H1 (cell line): Measurements from ENCODE around the gene DSE. TPM values are rescaled to one million over a fixed set of nuclear protein-coding genes. Genes with fewer than 3 reads are reported as not detected.

Experiments
- ATF2 ChIP-seq: IDR thresholded peaks from 2 replicates; pipeline ENCODE4 v1.6.1; 2012; ENCODE audit warnings: low read length, inconsistent platforms
- CBX8 ChIP-seq: fragments of 300-800, 300-1000 bp; sonication (generic); IDR thresholded peaks from 2 replicates; pipeline ENCODE4 v1.7.1; 2016; ENCODE audit warnings: low read depth, low read length, borderline replicate concordance
- CHD7 ChIP-seq: fragments of 300-600 bp; sonication (generic); IDR thresholded peaks from 2 replicates; pipeline ENCODE4 v1.7.1; 2012; ENCODE audit warnings: low read length, moderate library complexity, mild to moderate bottlenecking, inconsistent platforms; ENCODE audit not compliant: insufficient replicate concordance
- HDAC6 ChIP-seq: IDR thresholded peaks from one replicate; pipeline ENCODE4 v1.7.1; 2012; ENCODE audit warnings: low read depth, mild to moderate bottlenecking, inconsistent platforms, low read length, moderate library complexity
- RBBP5 ChIP-seq: IDR thresholded peaks from 2 replicates; pipeline ENCODE4 v1.7.1; 2012; ENCODE audit warnings: low read depth, mild to moderate bottlenecking, inconsistent platforms, low read length, moderate library complexity, borderline replicate concordance
- RXRA ChIP-seq: IDR thresholded peaks from 2 replicates; pipeline ENCODE4 v1.6.1; 2011; ENCODE audit warnings: low read depth, mild to moderate bottlenecking, low read length, moderate library complexity; ENCODE audit not compliant: insufficient read depth
- USF2 ChIP-seq: IDR thresholded peaks from 2 replicates; pipeline ENCODE4 v1.6.1; 2011; ENCODE audit warnings: low read length, improper control_type of control experiment
- polyA plus RNA-seq, 7 experiments: library from polyadenylated mRNA; depleted of rRNA in 3 of 7; stranded (reverse) in 5 of 7; unstranded in 2 of 7; fragments of >200 nt in 5 of 7; fragments of 200-250 nt in 2 of 7; gene quantifications; 1 replicate in 5 of 7; 2 replicates in 1 of 7; 4 replicates in 1 of 7; pipeline versions ENCODE4 v1.2.1 to v1.2.3, GENCODE V29; 2011 to 2013; ENCODE audit warnings: missing spikeins in 2 of 7, mixed read lengths in 2 of 7
- total RNA-seq: library from RNA; stranded (reverse); fragmentation: NEBNext Ultra II Directional; extraction: Animal tissue kit (Norgen Biotek cat#: 25700); gene quantifications from 2 replicates; pipeline ENCODE4 v1.2.1, GENCODE V29; 2021

DSE gene
- total and polyA plus RNA-seq, 2 of the 8 experiments (the other 6 are each of a cell fraction or from before 2014, with no cell fraction given), result 32.5 to 94.4 TPM

- TF ChIP-seq CHD7 (no peak), RBBP5 (no peak), RXRA (no peak), HDAC6 (no peak), ATF2 (no peak), CBX8 (no peak), USF2 (no peak)
Measured at GRCh38 chr6:116413357-116413756, 42.6 kb downstream of the DSE start (continued).
